Posterior vena cava (tissue), 2 donors: ENCODE results near the gene ACACB. TPM values are rescaled to one million over a fixed set of nuclear protein-coding genes. Genes with fewer than 3 reads are reported as not detected.
A peak's percentile ranks its signal among the peaks of the same experiment; 100 is the strongest.

Experiments used
- DNase-seq: peaks from one replicate; pipeline ENCODE4 v3.0.0-alpha.2; 2020; ENCODE audit warnings: low spot score
- intact Hi-C, 2 donors: fragments of 100-400 bp; cut with DNase I; formaldehyde crosslinking; loops; one replicate each; pipeline versions ENCODE4 v1.14.1 to v1.14.2; 2022 to 2023
- total RNA-seq, 2 donors: library from RNA; stranded (reverse); fragmentation: NEBNext Ultra II Directional; extraction: Animal tissue kit (Norgen Biotek cat#: 25700); gene quantifications; one replicate each; pipeline ENCODE4 v1.2.1, GENCODE V29; 2021
- donor health status: DM: yes; HTN: yes; CAD: no.
- donor health status: DM: yes; HTN: yes; CAD: no.

ACACB gene
- total RNA-seq, 2 donors from 2014 or later: 29.4 to 49.7 TPM

DNA sequence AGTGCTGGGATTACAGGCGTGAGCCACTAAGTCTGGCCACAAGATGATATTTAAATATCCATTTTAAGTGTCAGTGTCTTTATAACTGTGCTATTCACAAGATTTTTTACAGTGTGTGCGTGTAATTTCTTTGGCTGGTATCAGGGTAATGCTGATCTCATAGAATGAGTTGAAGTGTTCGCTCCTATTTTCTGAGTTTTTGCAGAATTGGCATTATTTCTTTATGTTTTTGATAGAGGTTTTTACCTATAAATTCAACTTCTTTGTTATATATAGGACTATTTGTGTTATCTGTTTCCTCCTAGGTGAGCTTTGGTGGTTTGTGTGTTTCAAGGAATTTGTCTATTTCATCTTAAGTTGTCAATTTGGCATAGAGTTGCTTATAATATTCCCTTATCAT lies 147.1 kb downstream of the ACACB start:
- intact Hi-C loops: loop anchor here in 1 of 2 donors (10.0 kb wide), 1 partner anchor 121 kb away; no protein-coding TSS in a partner anchor
- no peak for DNase-seq

DNA sequence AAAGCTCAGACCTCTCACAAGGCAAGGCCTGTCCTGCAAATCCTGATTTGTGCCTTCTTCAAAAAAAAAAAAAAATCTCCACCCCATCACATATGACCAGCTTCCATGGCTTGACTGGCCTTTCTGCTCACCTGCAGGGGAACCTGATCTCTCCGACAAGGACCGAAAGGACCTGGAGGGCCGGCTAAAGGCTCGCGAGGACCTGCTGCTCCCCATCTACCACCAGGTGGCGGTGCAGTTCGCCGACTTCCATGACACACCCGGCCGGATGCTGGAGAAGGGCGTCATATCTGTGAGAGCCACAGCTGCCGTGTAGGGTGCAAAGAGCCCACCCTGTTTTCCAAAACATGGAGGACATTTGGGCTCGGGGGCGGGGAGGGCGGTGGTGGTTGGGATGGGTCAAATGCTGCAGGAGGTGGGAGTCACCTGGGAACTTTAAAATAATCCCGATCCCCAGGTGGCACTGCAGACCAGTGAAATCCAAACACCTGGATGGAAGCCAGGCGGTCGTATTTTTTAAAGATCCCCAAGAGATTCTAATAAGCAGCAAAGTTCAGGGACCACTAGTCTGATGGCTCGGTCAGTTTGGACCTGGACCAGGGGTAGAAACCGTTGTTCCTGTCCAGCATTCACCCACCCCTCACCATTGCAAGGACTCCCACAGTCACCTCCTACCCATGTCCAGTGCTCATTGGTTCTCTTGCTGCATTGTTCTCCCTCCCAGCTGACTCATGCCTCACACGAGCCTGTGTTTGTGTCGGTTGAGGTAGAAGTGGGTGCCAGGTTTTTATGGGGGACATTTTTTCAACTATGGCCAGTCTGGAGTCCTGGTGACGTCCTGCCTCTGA lies 147.9 kb downstream of the ACACB start:
- intact Hi-C loops: loop anchor here in 1 of 2 donors (10.0 kb wide), 1 partner anchor 120 kb away; no protein-coding TSS in a partner anchor
- peak; percentile 90 for DNase-seq

DNA sequence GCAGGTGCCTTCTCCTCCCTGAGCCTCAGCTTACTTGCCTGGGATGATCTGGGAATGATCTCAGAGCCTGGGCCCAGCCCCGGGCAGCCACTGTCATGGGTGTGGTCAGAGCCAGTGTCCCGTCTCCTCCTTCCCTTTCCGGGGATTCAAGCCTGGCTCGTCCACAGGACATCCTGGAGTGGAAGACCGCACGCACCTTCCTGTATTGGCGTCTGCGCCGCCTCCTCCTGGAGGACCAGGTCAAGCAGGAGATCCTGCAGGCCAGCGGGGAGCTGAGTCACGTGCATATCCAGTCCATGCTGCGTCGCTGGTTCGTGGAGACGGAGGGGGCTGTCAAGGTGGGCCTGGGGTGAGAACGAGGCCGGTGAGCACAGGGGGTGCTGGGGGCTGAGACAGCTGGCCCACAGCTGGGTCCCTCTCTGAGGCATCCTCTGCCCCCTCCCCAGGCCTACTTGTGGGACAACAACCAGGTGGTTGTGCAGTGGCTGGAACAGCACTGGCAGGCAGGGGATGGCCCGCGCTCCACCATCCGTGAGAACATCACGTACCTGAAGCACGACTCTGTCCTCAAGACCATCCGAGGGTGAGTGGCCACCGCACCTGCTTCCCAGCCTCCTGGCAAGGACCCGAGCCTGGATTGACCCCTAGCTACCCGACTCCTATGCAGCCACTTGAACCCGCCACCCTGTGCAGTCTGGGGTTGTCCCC lies 148.7 kb downstream of the ACACB start:
- intact Hi-C loops: loop anchor here (5.0 to 10.0 kb wide), 2 partner anchors 120 to 127 kb away; no protein-coding TSS in a partner anchor
- DNase-seq: peak; percentile 80

DNA sequence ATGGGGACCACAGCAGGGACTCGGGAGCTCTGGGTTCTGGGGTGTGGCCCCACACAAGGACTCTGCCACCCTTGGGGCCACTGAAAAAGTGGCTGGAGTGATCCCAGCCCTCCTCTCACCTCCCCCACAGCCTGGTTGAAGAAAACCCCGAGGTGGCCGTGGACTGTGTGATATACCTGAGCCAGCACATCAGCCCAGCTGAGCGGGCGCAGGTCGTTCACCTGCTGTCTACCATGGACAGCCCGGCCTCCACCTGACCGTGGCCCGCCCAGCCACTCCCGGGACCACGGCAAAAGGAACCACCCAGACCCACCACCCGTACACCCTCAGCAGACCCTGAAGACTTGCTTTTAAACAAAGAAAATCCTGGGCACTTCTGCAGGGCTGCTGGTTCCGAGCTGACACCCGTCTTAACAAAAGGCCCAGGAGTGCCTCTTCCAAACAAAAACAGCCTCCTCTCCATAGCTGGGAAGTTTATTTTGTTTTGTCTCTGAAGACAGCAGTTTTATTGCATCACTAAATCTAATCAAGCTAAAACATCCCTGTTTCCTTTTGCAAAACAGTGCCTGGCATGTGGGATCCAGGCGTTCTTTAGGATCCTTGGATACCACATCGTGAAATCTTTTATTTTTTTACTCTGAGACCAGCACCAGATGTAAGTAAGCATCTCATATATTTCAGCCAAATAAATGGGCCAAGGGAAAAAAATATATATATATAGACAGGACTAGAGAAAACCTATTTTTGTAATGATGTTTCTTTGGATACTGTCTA lies 149.9 kb downstream of the ACACB start:
- DNase-seq: no peak
- intact Hi-C loops: loop anchor here (5.0 to 10.0 kb wide), 2 partner anchors 119 to 126 kb away; no protein-coding TSS in a partner anchor

DNA sequence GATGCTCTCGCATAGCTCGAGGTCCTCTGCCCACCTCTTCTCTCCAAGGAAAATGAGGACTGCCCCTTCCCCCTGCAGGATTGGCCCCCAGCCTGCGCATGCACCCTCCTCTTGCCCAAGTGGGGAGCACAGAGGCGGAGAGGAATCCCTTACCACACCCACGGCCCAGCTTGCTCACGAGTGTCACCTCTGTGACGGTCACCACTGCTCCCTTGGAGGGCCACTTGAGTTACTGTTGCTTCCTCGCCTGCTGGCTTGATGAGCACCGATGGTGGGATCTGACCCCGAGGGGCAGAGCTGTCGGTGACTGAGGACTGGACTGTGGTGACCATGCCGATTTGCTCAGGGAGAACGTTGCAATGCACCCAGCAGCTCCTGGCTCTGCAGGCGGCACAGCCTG lies 151.0 kb downstream of the ACACB start:
- intact Hi-C loops: loop anchor here (5.0 to 10.0 kb wide), 2 partner anchors 117 to 125 kb away; no protein-coding TSS in a partner anchor
- DNase-seq: no peak

DNA sequence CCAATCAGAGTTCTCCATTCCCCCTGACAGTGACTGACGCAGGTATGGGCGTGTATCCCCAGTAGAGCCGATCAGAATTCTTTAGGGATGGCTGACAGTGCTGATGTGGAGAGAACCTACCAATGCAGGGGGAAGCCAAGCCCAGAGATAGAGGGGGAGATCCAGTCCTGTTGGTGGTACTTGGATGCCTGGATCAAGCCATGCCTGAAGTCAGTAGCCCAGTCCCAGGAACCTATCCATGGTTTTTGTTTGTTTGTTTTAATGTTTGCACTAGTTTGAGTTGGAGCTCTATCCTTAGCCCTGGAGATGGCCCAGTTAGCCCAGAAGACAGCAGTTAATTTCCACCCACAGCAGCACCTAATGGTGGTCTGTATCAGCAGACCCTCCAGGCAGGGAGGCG lies 152.5 kb downstream of the ACACB start:
- intact Hi-C loops: loop anchor here (5.0 to 10.0 kb wide), 2 partner anchors 116 to 123 kb away; no protein-coding TSS in a partner anchor
- DNase-seq: no peak

DNA sequence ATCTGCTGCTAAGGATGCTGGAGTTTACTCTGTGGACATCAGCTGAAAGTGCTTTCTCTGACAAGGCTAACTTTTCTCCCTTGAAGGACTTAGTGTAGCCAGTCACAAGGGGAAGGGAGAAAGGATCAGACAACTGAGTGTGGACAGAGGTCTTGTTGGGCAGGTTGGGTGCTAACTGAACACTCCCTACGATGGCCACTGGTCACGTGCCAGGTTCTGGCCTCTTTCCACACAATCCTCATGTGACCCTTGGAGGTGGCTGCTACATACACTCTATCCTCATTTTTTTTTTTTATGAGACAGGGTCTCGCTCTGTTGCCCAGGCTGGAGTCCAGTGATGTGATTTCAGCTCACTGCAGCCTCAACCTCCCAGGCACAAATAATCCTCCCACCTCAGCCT lies 153.0 kb downstream of the ACACB start:
- DNase-seq: no peak
- intact Hi-C loops: loop anchor here (5.0 to 10.0 kb wide), 2 partner anchors 115 to 123 kb away; no protein-coding TSS in a partner anchor

DNA sequence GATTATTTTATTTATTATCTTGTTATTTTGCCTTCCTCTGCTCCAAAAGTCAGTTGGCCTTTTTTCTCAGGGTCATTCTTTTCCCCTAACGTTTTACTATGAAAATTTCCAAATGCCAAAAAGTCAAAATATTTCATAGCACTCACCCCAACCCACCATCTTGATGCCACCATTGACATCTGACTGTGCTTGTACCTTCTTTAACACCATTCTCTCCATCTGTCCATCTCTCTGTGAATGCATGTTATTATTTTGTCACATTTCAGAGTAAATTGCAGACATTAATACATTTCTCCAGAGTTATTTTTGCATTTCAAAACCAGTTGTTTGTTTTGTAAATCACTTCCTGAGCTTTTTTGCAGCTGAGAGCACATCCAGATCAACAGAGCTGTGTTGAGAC lies 154.1 kb downstream of the ACACB start:
- intact Hi-C loops: no loop called here
- no peak for DNase-seq

DNA sequence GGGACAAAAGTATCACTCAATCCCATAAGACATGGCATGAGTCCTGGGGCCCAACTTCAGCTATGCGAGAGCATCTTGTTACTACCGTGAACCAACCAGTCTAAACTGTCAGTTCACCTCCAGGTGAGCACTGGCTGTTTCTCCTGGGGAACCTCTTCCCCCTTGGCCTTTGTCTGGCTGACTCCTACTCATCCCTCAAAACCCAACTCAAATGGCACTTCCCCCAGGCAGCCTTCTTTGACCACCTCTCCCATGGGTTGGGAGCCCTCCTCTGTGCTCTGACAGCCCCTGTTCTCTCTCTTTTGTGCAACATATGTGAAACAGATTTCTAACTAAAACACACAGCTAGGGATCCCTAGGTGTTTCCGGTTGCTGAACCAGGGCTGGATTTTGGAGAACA lies 155.0 kb downstream of the ACACB start:
- intact Hi-C loops: no loop called here
- DNase-seq: no peak

DNA sequence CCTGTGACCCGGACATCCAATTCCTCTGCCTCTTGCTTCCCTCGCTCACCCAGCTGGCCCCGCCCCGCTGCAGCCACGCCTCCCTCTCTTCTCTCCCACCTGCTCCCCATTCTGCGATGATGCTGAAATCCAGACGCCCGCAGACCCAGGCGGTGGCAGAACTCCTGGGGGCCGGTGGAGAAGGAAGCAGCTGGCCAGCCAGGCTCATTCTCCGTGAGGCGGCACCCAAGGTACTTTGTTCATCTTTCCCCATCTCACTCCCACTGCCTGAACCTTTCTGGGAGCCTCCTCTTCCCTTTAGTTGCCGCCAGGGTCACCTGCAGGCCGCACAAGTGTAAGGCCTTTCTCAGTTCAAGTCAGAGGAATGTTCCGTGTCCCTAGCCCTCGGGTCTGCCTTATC lies 157.0 kb downstream of the ACACB start:
- no peak for DNase-seq
- intact Hi-C loops: no loop called here

DNA sequence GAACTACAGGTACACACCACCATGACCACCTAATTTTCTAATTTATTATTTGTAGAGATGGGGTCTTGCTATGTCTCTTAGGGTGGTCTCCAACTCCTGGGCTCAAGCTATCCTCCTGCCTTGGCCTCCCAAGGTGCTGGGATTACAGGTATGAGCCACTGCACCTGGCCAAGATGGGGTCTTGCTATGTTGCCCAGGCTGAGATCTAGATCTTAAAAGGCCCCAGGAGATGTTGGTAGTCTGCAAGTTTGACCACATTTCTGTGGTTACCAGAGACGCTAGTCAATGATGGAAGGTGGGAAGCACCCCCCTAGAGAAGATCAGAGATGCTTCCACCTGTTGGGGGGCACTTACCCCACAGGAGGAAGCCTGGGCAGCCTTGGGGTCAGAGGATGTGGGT lies 158.0 kb downstream of the ACACB start:
- no peak for DNase-seq
- intact Hi-C loops: no loop called here

DNA sequence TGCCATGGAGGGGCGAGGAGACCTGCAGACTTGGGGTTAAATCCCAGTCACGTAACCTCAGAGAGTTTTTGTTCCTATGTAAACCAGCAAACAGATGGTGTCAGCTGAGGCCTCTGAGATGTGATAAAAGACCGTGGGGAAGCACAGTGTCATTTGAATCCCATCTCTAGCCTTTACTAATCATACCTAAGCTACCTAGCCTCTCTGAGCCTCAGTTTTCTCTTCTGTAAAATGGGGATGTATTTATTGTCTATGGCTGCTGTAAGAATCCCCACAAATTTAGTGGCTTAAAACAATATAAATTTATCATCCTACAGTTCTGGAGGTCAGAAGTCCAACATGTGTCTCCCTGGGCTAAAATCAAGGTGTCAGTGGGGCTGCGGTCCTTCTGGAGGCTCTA lies 158.8 kb downstream of the ACACB start:
- intact Hi-C loops: no loop called here
- DNase-seq: no peak

DNA sequence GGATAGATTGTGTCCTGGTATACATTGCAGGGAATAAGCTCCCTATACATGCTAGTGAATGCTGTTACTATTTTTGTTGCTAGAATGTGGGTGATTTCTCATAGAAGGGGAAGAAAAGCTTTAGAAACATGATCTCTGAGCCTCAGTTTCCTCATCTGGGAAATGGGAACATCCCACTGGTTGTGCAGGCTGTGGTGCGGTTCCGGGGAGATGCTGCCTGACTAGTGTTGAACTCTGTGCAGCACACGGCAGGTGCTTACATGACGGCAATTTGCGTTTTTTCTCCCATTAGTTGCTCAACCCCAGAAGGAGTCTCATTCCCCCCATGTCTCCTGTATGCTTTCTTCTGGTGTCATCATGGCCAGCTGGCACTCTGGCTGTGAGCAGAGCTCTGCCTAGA lies 159.8 kb downstream of the ACACB start:
- intact Hi-C loops: no loop called here
- no peak for DNase-seq

DNA sequence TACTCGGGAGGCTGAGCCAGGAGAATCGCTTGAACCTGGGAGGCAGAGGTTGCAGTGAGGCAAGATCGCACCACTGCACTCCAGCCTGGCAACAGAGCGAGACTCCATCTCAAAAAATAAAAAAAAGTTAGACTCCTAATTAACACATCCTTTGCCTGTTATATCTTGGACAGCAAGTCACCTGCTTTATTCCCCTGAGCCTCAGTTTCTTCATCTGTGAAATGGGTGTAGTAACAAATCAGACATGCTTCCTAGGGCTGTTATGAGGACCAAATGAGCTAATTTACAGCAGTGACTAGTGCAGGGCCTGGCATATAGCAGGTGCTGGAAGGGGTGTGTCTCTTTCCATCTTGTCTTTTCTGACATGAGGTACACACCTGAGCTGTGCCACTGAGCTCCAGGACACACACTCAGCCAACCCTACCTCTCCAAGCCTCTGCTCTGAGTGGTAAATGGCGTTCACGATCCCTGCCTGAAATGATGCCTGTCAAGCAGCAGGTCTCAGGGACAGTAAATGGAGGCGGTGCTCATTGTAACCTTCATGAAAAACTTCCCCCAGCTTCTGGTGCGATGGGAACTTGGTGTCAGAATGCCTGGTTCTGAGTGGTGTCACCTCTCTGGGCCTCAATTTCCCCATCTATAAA lies 161.0 kb downstream of the ACACB start:
- DNase-seq: no peak
- intact Hi-C loops: no loop called here

DNA sequence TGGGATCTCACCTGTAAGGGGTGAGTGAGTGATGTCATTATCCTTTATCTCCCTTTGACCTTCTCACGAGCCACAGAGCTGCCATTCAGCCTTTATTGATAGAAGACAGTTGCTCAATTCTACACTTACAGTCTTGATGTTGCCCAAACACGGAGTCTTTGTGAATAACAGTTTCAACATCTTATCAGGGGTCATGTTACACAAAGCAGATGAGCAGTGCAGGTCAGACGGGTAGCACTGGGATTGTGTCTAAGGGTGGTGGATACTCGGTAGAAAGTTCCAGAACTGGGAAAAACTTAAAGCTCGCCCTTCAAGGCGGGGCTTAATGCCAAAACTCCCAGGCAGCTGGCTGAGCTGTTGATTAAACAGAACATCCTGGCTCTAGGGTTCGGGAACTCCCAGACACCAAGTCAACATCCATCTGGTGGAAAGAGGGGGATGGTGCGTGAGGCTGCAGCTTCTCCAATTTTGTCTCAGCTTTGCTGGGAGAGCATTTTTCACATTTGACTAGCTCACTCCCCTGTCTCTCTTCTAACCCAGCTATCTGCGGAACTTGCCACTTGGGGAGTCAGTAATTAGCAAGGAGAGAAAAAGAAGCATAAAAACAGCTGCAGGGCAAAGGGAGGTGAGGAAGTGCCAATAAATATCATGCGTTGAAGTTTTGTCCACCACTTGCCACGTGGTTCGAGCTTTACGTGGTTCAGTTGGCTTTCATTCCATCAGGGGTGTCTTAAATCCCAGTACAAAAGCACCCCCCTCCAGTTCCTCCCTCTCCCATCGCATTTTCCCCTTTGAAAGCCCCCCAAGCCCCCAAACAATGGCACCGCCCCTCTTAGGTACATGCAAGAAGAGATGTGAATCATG lies 161.7 kb downstream of the ACACB start:
- no peak for DNase-seq
- intact Hi-C loops: no loop called here

DNA sequence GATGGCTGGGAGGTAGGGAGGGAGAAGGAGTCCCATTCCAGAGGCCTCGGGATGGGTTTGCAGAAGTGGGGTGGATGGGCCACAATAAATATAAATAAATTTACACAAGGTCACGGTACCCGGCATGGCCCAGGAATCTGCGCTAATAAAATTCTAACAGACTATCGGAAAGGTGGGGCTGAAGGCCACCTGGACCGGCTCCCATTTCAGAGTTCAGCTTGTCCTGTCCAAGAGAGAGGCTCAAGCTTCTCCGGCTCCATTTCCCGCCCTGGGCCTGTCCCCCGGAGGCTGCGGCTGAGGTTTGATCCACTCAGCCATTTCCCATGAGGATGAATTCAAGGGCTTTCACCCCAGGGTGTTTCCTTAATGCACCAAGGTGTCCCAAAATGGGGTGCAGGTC lies 162.5 kb downstream of the ACACB start:
- no peak for DNase-seq
- intact Hi-C loops: no loop called here

DNA sequence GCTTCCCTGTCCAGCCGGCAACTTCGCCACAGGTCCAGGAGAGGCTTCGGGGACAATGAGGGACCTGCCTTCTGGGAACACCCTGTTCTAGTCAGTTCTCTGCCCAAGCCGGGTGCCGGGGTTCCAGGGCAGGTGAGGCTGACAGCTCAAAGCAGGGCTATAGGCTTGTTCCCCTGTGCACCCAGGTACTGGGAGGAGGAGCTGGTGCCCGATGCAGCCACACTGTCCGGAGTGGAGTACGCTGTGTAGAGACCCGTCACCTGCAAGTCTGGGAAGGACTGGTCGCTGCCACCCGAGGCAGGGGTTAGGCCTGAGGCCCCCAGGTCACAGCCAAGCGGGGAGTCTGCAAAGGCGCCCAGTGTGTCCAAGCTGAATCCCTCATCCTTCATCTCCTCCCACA lies 163.1 kb downstream of the ACACB start:
- intact Hi-C loops: no loop called here

DNA sequence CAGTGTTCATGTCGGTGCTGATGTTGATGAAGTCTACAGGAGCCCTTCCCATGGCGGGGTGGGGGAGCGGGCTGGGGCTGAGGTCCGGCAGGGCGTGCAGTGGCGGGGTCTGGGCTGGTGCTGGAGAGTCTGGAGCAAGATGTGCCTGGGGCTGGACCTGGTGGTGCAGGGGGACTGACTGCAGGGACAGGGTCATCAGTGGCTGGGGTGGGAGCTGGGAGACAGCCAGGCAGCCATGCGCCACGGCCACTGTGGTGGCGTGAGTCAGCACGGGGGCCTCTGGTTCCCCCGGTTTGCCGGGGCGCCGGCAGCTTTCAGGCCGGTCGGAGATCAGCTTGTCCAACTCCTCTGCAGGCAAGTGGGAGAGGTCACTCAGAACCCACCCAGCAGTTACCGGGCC lies 165.1 kb downstream of the ACACB start:
- no peak for DNase-seq
- intact Hi-C loops: no loop called here

More for the DNA sequence above, 163.1 kb downstream of the ACACB start:
- no peak for DNase-seq
